H1 (cell line): ENCODE results near the gene HAPLN3. TPM values are rescaled to one million over a fixed set of nuclear protein-coding genes. Genes with fewer than 3 reads are reported as not detected.

Experiments used
- GABPA ChIP-seq: IDR thresholded peaks from 2 replicates; pipeline ENCODE4 v1.6.1; 2011; ENCODE audit warnings: mild to moderate bottlenecking, low read length, moderate library complexity, borderline replicate concordance; ENCODE audit not compliant: insufficient read depth
- polyA plus RNA-seq, 7 experiments: library from polyadenylated mRNA; depleted of rRNA in 3 of 7; stranded (reverse) in 5 of 7; unstranded in 2 of 7; fragments of >200 nt in 5 of 7; fragments of 200-250 nt in 2 of 7; gene quantifications; 1 replicate in 5 of 7; 2 replicates in 1 of 7; 4 replicates in 1 of 7; pipeline versions ENCODE4 v1.2.1 to v1.2.3, GENCODE V29; 2011 to 2013; ENCODE audit warnings: missing spikeins in 2 of 7, mixed read lengths in 2 of 7
- total RNA-seq: library from RNA; stranded (reverse); fragmentation: NEBNext Ultra II Directional; extraction: Animal tissue kit (Norgen Biotek cat#: 25700); gene quantifications from 2 replicates; pipeline ENCODE4 v1.2.1, GENCODE V29; 2021

The HAPLN3 gene
- total and polyA plus RNA-seq, 2 of the 8 experiments (the other 6 are each of a cell fraction or from before 2014, with no cell fraction given): 76.2 to 79.7 TPM

DNA sequence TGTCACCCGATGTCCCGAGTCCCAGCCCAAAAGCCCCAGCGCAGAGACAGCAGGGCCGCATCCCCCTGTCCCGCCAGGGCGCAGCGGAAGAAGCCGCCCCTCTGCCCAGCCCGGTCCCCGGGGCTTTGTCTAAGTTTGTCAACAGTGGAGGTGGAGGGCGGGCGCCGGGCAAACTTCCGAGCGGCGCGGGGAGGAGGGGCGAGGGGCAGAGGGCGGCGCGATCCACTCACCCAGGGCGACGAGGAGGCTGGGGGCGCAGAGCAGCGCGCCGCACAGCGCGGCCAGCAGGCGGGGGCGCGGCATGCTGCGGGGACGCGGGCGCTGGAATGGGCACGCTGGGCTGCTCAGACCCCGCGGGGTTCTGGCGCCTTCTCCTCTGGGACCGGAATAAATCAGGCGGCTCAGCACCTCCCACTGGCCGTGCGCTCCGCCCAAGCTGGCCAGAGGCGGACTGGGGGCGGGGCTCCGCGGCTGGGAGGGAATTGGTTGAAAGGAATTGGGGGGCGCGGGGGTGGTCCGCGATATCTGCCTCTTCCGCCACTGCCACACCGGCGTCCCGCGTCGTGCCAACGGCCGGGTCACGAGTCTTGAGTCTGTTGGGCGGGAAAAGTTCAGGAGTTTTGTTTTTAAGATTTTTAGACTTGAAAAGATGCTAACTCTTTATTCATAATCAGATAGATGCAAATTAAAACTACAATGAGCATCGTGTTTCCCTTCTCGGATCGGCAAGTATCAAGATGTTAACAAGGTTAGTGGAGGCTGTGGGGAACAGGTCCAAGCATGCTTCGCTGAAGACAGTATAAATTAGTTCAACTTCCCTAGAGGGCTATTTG, 17.9 kb upstream of the HAPLN3 start, which contains the start of gene MFGE8 (continued):
- no peak for TF ChIP-seq GABPA
